ACC112 (cell line): ENCODE results near the gene POLR2H.

ENCODE experiments used
- H2AFZ ChIP-seq: fragments of 200-600 bp; sonication (generic); one replicate; pipeline ENCODE4 v1.6.0; 2017; ENCODE audit warnings: antibody characterized with exemption, low read length; ENCODE audit not compliant: unreplicated experiment
- H3K27ac ChIP-seq: fragments of 200-600 bp; sonication (generic); 2 replicates; pipeline ENCODE4 v1.5.1; 2014; ENCODE audit warnings: low read depth, mild to moderate bottlenecking, antibody characterized with exemption, low read length, moderate library complexity
- H3K27me3 ChIP-seq: fragments of 200-600 bp; sonication (generic); 2 replicates; pipeline ENCODE4 v1.6.1; 2014; ENCODE audit warnings: mild to moderate bottlenecking, antibody characterized with exemption, low read length, moderate library complexity, mixed read lengths; ENCODE audit not compliant: insufficient read depth
- H3K36me3 ChIP-seq: fragments of 200-600 bp; sonication (generic); 2 replicates; pipeline ENCODE4 v1.6.1; 2016; ENCODE audit warnings: mild to moderate bottlenecking, antibody characterized with exemption, low read length, moderate library complexity, mixed read lengths; ENCODE audit not compliant: insufficient read depth
- H3K4me1 ChIP-seq: fragments of 200-600 bp; sonication (generic); one replicate; pipeline ENCODE4 v1.6.1; 2016; ENCODE audit warnings: low read length, mixed read lengths; ENCODE audit not compliant: insufficient read depth, unreplicated experiment, control insufficient read depth
- H3K4me3 ChIP-seq: fragments of 200-600 bp; sonication (generic); 2 replicates; pipeline ENCODE4 v1.5.1; 2014; ENCODE audit warnings: mild to moderate bottlenecking, low read depth, low read length
- H3K79me2 ChIP-seq: fragments of 200-600 bp; sonication (generic); one replicate; pipeline ENCODE4 v1.6.0; 2016; ENCODE audit warnings: low read length; ENCODE audit not compliant: control insufficient read depth, unreplicated experiment, insufficient read depth

The POLR2H gene

DNA sequence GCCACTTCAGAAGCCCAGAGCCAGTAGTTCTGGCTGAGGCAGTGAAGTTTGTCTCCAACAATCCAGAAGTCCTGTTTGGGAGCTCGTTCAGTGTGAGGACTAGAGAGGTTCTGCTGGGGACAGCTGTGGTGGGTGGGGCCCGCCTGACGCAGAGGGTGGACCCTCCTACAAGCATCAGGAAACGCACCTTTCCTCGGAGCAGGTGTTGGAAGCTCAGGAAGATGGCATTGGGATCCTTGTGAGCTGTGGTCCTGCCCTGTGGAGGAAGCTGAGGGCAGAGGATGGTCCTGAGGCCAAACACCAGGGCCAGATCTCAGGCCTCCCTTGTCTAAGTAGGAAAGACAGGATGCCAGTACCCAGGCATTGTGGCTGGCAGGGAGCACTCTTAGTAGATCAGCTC, 11.4 kb downstream of the POLR2H start:
- no peak overlapping the region for H2AFZ ChIP-seq
- no peaks in the 10 kb centered on the region for H3K79me2 ChIP-seq
- peaks cover 30% of the 10 kb centered on the region for H3K4me1 ChIP-seq
- H3K27ac ChIP-seq: no peak overlapping the region
- H3K36me3 ChIP-seq: peaks cover 4% of the 10 kb centered on the region
- no peak overlapping the region for H3K4me3 ChIP-seq
- peaks cover 24% of the 10 kb centered on the region for H3K27me3 ChIP-seq

DNA sequence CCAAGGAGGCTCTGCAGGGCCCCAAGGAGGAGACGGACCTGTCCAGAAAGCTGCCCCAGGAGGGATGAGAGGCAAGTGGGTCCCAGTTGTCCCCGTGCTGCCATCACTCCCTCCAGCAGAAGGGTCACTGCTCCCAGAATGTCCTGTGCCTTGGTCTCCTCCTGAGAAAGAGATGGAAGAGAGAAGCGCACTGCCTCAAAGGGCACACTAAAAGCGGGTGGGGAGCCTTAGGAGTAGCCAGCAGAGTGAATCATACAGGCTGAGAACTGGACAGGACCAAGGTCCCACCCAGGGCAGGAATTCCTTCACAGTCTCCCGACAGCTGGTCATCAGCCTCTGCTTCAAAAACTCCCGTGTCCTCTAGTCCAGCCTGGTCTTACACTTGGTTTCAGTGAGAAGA, 11.9 kb downstream of the POLR2H start:
- Histone ChIP-seq H3K4me3 (no peak overlapping the region), H2AFZ (no peak overlapping the region), H3K79me2 (no peaks in the 10 kb centered on the region), H3K27ac (no peak overlapping the region), H3K27me3 (peaks cover 29% of the 10 kb centered on the region), H3K4me1 (peaks cover 25% of the 10 kb centered on the region), H3K36me3 (no peaks in the 10 kb centered on the region; the same call in 1 of the 2 replicates)

DNA sequence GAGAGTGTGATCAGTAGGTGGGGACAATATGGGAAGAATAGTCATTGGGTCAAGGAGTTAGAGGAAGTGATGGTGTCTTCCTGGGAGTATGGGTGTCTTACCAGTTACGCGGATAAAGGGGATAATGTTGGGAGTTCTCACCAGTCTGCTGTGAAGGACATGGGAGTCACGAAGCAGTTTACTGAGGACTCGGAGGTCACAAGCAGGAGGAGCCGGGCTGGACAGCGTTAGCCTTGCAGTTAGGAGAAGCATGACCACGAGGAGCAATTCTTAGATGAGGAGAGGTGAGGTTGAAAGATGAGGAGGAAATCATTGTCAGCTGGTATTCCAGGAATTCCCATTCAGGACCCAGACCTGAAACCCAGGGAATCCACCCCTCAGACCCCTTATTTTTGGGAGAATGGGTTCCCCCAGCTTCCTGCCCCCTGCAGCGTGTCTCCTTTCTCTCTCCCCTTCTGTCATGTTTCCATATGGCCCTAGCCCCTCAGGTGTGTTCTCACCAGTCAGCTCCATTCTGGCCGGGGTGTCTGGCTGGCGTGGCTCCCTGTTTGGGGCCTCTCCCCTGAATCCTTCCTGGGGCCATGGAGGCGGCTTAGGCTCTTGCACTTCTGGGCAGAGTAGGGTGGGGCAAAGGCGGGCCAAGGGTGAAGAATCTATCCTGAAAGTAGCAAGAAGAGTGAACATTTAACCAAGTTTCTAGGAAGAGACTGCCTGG, 14.4 kb downstream of the POLR2H start:
- Histone ChIP-seq H2AFZ (no peak overlapping the region), H3K4me1 (peaks cover 11% of the 10 kb centered on the region), H3K36me3 (no peaks in the 10 kb centered on the region), H3K27me3 (peaks cover 46% of the 10 kb centered on the region), H3K27ac (no peak overlapping the region), H3K79me2 (no peaks in the 10 kb centered on the region), H3K4me3 (no peak overlapping the region)

DNA sequence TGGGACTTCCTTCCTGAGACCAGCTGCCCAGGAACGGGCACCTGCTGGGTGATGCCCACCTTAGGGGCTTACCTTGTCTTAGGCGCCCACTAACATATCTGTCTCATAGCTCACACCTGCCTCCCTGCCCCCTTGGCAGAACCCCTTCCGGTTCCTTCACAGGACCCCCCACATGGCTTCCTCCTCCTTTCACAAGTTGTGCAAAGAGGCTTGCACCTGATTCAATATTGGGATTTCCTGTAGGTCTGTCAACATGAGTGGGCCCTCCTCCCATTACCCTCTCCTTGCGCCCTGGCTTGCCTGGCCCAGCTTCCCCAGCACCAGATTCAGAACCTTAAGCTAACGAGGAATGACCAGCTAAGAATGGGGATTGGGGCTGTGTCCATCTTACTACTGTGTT, 15.9 kb downstream of the POLR2H start:
- no peaks in the 10 kb centered on the region for H3K36me3 ChIP-seq
- H3K4me3 ChIP-seq: no peak overlapping the region
- peaks cover 3% of the 10 kb centered on the region for H3K4me1 ChIP-seq
- no peaks in the 10 kb centered on the region for H3K79me2 ChIP-seq
- H2AFZ ChIP-seq: no peak overlapping the region
- no peak overlapping the region for H3K27ac ChIP-seq
- H3K27me3 ChIP-seq: peaks cover 61% of the 10 kb centered on the region

DNA sequence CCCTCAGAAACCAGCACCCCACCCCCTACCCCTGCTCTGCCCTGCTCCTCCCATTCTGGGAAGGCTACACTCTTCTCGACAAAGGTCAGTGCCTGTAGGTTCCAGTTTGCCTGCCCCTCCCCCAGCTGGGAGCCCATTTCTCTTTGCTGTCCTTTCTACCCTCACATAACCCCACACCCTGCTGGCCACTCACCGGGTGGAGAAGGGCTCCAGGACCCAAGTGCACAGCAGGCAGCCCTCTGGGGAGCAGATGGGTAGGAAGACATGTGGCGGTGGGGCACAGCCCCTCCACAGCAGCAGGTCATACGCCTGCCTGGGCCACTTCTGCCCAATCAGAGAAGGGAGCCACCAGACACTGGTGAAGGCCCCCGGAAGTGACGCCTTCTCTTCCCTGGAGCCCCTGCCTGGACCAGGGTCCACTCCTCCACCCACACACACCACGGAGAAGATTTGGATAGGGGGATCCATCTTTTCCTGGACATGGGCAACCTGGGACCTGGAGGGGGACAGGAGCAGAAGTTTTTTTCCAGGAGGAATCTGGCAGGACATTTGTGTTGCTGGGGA, 16.5 kb downstream of the POLR2H start, which contains the start of gene THPO:
THPO (minus strand) TSS at position 326 of the 564 bp plus-strand sequence. CDS start 1,948 bp downstream, outside the sequence.
- Histone ChIP-seq H3K4me1 (peaks cover 3% of the 10 kb centered on the region), H3K79me2 (no peaks in the 10 kb centered on the region), H3K4me3 (no peak within 1 kb of the TSS), H2AFZ (no peak within 1 kb of the TSS), H3K27ac (no peak within 1 kb of the TSS), H3K27me3 (peaks cover 62% of the 10 kb centered on the region), H3K36me3 (no peaks in the 10 kb centered on the region)

DNA sequence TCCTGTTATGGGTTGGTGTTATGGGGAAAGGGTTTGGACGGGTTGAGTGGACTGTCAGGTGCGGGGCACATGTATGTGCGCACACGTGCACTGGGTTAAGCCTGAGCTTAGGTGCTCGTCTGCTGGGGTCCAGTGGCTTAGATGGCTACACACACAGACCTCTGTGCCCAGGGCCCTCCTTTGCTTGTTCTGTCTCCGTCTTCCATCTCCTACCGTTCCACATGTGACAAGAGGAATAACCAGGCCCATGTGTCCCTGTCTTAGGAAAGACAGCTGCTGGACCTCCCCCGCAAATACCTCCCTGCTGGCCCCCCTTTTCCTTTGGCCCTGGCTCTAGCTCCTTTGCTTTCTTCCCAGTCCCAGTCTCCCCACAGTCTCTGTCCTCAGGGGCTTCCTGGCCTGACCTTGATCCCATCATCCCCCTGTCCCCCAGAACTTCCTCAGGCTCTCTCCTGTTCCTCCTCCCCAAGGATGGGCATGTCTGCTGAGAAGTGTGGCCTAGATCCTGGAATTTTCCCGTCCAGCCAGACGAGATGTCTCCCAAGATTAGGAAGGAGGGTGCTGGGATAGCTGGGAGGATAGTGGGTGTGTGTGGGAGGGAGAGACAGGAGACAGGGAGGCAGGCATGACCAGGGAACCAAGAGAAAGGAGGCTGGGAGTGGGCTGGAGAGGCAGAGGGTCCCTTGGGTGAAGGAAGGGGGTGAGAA, 17.3 kb downstream of the POLR2H start:
- Histone ChIP-seq H3K27me3 (peaks cover 62% of the 10 kb centered on the region), H2AFZ (no peak overlapping the region), H3K27ac (no peak overlapping the region), H3K36me3 (no peaks in the 10 kb centered on the region), H3K4me1 (no peaks in the 10 kb centered on the region), H3K4me3 (no peak overlapping the region), H3K79me2 (no peaks in the 10 kb centered on the region)

DNA sequence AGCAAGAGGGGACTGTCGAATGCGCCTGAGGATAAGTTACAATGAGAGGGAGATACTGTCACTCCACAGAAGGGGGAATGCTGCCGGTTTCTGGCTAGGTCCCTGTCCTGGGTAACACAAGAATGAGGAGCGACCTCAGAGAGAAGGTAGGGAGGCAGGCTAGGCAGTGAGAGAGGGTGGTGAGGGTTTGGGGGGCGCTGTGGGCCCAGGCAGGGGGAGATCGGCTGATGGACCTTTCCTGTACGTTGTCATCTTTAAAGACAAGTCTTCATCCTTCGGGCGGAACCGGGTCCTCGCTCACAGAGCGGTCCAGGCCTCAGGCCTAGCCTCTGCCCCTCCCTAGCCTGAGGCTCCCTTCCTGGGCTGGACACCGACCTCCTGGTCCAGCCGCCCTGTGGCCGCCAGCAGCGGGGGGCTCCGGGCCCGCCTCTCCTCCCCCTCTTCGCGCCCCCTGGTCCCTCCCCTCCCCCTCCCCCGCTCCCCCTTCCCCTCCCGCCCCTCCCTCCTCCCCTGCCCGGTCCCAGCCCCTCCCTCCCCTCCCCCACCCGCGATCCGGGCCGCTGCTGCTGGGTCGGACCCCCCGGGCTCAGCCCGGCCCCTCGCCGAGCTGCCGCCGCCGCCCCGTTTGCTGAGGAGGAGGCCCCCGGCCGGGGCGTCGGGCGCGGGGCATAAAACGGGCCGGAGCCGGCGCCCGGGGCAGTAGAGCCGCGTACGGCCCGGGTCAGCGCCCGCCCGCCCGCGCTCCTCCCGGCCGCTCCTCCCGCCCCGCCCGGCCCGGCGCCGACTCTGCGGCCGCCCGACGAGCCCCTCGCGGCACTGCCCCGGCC, 18.1 kb downstream of the POLR2H start, which contains the start of gene CHRD:
CHRD (plus strand) TSS at position 697 of the 827 bp plus-strand sequence. CDS start 265 bp downstream, outside the sequence.
- Histone ChIP-seq H3K4me1 (no peaks in the 10 kb centered on the region), H3K36me3 (no peaks in the 10 kb centered on the region), H3K4me3 (peak within 1 kb of the TSS; percentile 69), H3K27ac (no peak within 1 kb of the TSS), H2AFZ (no peak within 1 kb of the TSS), H3K27me3 (peaks cover 62% of the 10 kb centered on the region), H3K79me2 (no peaks in the 10 kb centered on the region)

DNA sequence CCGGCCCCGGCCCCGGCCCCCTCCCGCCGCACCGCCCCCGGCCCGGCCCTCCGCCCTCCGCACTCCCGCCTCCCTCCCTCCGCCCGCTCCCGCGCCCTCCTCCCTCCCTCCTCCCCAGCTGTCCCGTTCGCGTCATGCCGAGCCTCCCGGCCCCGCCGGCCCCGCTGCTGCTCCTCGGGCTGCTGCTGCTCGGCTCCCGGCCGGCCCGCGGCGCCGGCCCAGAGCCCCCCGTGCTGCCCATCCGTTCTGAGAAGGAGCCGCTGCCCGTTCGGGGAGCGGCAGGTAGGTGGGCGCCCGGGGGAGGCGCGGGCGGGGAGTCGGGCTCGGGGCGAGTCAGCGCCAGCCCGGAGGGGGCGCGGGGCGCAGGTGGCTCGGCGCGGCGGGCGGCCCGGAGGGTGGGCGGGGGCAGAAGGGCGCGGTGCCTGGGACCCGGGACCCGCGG, 18.7 kb downstream of the POLR2H start:
- Histone ChIP-seq H3K27ac (no peak overlapping the region), H3K27me3 (peaks cover 60% of the 10 kb centered on the region), H2AFZ (no peak overlapping the region), H3K4me1 (no peaks in the 10 kb centered on the region), H3K79me2 (no peaks in the 10 kb centered on the region), H3K36me3 (no peaks in the 10 kb centered on the region), H3K4me3 (peak overlapping the region; percentile 69; the same call in 1 of the 2 replicates)

DNA sequence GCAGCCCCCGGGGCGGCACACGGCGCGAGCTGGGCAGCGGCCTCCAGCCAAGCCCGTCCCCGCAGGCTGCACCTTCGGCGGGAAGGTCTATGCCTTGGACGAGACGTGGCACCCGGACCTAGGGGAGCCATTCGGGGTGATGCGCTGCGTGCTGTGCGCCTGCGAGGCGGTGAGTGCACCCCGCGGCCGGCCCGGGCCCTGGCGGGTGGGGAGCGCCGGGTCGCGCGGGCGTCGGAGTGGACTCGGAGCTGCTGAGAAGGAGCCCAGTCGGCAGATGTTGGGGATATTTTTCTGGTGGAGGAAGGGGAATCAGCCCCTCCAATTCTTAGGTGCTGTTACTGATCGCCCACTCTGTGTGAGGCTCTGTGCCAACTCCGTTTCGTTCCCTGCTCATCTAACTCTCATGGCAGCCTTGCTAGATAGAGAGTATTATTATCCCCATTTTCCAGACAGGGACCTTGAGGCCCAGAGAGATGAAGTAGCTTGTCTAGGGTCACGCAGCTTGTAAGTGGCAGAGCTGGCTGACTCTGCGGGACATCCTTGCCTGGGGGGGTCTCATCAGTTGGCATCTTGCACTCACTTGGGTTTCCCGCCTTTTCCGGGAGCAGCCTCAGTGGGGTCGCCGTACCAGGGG, 19.2 kb downstream of the POLR2H start:
- Histone ChIP-seq H3K4me1 (no peaks in the 10 kb centered on the region), H3K79me2 (no peaks in the 10 kb centered on the region), H3K36me3 (no peaks in the 10 kb centered on the region), H2AFZ (no peak overlapping the region), H3K27me3 (peaks cover 54% of the 10 kb centered on the region), H3K27ac (no peak overlapping the region), H3K4me3 (peak overlapping the region; percentile 69)
